ENCODE data around the gene SPTBN5.

SPTBN5 gene

DNA sequence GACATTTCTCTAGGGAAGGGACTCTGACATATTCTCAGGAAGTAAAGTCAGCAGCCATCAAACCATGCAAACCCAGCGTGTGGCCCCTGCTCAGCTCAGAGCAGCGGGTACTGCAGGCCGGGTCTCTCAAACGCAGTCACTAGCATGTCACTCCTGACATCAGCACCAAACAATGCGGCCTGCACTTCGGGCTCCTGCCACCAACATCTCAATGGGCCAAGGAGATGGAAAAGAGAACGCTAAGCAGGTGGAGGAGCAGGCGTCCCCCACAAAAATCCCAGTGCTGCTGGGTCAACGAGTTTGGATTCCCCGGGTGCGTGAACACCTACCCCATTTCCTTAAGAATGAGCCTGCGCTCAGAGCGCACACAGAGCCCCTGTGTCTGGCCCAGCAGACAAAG, 9.9 kb upstream of the SPTBN5 start:
- DNase-seq (ENCODE audit: low spot score), result no peak

- no peak for DNase-seq (ENCODE audit: low spot score)
Measured at GRCh38 chr15:41901431-41901830, 7.6 kb upstream of the SPTBN5 start.

DNA sequence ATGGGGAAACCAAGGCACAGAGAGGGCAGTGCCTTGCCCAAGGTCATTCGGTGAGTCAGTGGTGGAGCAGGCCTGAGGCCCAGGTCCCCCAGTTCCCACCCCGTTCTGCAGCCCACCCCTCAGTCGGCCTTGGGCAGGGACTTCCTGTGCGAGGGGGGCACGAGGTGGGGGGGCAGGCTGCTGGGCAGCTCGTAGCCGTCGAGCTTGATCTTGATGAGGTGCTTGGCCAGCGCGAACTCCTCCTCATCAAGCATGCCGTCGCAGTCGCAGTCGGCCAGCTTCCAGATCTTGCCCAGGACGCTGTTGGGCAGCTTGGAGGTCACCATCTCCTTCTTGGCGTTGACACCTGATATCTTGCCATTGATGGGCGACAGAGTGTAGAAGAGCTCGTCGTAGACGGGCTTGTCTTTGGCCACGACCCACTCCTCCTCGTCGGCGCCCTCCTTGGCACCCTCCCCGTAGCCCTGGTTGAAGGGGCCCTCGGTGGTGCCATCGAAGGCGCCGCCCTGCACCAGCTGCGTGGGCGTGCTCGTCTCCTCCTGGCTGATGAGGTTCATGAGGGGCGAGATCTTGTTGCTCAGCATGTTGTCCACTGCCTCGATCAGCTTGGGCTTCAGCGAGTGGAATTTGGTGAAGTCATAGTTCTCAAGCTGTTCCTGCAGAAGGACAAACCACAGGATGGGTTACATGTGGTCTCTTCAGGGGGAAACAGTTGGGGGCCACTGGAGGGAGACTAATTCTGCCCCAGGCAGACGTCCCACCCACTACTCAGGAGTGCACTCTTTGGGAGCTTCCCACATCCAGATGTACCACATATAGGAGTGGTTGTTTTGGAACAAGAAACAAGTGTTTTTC, 6.9 kb upstream of the SPTBN5 start:
- no peak for DNase-seq (ENCODE audit: low spot score)

- no peak for DNase-seq (ENCODE audit: low spot score)
Measured at GRCh38 chr15:41899854-41900442, 6.1 kb upstream of the SPTBN5 start.

GRCh38 chr15:41897363-41897799, 3.5 kb upstream of the SPTBN5 start:
- no peak for DNase-seq (ENCODE audit: low spot score)

DNA sequence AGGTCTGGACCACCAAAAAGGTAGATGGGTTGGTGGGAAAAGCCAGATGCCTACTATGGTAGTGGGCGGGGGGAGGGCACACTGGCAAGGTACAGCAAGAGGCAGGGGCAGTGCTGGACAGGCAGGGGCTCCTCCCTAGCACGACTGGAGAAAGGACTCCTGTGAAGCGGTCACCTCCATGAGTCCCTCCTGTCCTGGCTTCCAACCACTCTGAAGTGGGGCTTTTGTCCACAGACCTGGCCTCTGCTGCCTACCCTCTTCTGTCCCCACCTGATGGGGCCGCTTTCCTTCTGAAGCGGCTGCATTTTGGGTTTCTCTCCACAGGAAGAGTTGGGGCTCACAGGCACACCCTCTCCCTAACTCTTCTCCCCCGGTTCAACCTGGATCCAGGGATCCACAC, 2.7 kb upstream of the SPTBN5 start:
- no peak for DNase-seq (ENCODE audit: low spot score)

DNA sequence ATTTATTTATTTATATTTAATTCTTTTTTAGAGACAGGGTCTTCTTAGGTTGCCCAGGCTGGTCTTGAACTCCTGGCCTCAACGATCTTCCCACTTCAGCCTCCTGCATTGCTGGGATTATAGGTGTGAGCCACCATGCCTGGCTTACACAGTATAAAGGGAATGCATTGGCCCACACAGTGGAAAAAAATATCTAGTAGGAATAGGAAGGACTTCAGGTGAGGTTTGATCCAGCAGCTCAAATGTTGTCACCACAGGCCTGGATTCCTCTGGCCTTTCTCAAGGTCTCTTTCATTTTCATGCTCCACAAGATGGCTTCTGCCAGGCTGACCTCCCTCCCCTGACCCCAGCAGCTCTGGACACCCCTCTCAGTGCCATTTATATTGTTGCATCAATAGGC, 2.1 kb upstream of the SPTBN5 start:
- DNase-seq (ENCODE audit: low spot score), result no peak

GRCh38 chr15:41895491-41895890, 1.6 kb upstream of the SPTBN5 start:
- no peak for DNase-seq (ENCODE audit: low spot score)

DNA sequence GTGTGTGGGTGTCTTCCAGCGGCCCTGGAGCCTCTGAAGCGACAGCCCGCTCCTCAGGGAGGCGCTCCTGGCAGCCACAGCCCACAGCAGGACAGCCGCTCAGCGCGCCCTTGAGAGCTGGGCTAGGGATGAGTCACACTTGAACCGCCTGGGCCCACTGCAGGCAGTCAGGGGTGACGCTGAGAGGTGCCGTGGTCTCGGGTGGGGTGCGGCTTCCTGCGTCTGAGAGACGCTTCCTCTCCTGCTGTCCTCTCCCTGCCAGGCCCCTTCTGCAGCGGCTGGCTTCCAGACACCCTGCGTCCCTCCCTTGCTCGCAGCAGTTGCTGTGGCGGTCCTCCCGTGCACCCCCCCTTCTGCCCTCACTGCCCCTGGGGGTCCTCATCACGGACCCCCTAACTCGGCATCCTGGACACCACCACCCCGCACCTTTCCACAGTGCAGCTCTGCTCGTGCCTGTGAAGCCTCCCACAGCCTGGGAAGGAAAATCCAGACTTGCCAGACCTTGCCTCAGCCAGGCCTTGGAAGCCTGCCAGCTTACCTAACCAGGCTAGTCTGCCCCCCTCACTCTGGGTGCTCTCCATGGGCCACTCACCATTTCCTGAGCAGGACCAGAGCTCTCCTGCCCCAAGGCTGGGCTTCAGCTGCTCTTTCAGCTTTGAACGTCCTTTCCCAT, 1.1 kb upstream of the SPTBN5 start:
- peak; percentile 74 for DNase-seq (ENCODE audit: low spot score)

- no peak for DNase-seq (ENCODE audit: low spot score)
Measured at GRCh38 chr15:41894251-41894790, 468 bp upstream of the SPTBN5 start.

- DNase-seq (ENCODE audit: low spot score), result peak; percentile 65
Measured at GRCh38 chr15:41892621-41893421, 1.0 kb downstream of the SPTBN5 start.

DNA sequence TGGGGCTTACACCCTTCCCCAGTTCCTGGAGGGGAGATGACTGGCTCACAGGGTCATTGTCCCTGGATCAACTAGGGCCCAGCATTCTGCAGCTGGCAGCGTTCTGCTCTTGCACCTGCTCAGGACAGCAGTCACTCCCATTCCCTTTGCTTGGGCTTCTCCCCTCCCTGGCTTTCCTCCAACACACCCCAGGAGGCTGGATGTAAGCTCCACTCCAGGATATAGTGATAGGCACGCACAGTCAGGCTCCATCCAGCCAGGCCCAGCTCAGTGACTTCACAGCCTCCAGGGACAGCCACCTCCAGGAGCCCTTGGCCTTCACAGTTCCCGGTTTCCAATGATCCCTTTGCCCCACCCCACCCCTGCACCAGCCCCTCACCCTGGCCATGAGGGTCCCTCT, 1.9 kb downstream of the SPTBN5 start:
- DNase-seq (ENCODE audit: low spot score), result no peak

DNA sequence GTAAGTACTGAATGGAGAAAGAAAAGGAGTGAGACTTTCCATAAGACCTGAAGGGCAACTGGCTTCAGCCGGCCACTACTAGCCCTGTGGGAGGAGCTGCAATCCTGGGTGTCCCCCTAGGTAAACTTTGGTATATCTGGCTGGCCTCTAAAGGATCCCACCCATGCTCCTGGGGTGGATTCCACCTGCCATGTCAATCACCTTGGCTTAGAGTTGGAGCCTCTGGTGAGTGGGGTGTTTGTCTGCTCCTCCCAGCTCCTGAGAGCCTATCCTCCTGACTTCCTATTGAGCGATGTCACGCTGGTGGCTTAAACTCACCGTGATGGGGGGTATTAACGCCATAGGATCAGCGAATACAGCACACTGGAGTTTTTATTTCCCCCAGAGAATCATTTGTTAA, 2.6 kb downstream of the SPTBN5 start:
- DNase-seq (ENCODE audit: low spot score), result no peak

DNA sequence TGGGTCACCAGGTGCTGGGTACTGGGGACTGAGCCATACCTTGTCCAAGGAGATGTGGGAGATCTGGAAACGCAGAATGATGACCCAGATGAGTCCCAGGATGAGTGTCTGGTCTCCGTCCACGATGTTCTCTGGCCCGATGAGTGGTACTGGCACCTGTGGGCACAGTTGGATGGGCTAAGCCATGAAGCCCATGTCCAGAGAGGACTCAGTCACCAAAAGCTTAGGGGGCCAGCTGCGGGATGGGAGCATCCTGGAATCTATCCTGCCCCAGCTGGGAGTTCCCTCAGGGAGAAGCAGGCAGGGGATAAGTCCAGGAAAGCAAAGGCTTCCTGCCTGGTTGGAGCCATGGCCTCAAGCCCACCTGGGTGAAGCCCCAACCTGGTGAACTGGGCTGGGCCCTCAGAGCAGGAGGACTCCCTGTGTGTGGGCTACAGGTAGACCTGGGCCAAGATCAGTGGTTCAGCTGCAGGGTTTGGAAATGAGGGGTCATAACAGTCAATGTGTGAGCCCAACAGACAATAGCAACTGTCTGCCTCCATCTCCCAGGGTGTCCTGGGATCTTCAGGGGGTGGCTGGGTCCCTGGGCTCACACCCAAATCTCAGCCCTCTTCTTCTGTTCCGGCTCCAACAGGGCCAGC, 3.7 kb downstream of the SPTBN5 start:
- DNase-seq (ENCODE audit: low spot score), result no peak

- no peak for DNase-seq (ENCODE audit: low spot score)
Measured at GRCh38 chr15:41888662-41889253, 5.1 kb downstream of the SPTBN5 start.

DNA sequence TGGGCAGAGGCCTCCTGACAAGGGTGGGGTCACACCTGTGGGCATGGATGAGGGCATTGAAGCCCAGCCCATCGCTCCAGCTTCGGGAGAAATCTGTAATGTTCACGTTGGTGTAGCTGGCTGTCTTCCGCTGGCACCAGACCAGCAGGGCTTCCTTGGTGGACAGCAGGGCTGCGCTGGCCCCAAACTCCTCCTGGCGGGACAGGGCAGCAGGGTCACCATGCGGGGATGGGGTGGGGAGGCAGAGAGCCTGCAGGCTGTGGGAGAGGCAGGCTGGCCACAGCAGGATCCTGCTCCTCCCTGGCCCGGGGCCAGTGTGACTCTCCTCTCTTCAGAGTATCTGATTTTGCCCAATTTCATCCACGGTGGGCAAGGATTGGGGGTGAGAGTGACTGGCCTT, 6.0 kb downstream of the SPTBN5 start:
- no peak for DNase-seq (ENCODE audit: low spot score)

DNA sequence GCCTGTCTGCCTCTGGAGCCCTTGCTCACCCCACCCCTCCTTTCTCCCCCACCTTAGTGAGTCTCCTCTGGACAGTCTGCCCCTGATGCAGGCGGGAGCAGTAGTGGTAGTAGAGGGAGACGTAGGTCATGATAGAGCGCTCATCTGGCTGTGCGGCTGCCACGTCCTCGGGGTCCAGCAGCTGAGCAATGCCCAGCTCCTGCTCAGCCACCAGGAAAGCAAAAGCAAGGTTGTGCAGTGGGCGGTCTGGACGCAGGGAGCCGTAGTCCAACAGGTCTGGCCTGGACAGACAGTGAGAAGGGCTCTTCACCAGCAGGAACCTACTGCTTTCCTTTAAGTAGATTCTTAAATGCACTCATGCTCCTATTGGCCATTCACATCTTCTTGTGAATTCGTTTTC, 6.7 kb downstream of the SPTBN5 start:
- DNase-seq (ENCODE audit: low spot score), result no peak

- DNase-seq (ENCODE audit: low spot score), result no peak
Measured at GRCh38 chr15:41886741-41887140, 7.1 kb downstream of the SPTBN5 start.

DNA sequence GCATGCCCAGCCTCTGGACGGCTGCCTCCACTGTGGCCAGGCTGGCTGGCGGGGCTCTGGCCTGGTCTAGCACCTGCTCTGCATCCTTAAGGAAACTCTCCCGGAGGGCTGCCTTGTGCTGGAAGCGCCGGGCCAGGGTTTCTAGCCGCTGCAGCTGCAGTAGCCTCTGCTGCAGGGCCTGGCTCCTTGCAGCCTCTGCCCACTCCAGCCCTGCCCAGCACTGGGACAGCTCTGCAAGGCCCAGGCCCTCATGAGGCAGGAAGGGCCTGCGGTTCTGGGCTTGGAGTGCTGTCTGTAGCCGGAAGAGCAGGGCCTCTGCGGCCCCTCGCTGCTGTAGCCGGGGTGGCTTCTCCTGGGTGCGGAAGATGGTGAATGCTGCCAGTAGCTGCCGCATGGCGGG, 8.0 kb downstream of the SPTBN5 start:
- DNase-seq (ENCODE audit: low spot score), result no peak

GRCh38 chr15:41885321-41885720, 8.5 kb downstream of the SPTBN5 start:
- no peak for DNase-seq (ENCODE audit: low spot score)

GRCh38 chr15:41884458-41884857, 9.4 kb downstream of the SPTBN5 start:
- no peak for DNase-seq (ENCODE audit: low spot score)
